Mesenchymal stem cell (in vitro differentiated cells and primary cell): ENCODE results near the gene AUTS2.

Experiments used
- DNase-seq: peaks from one replicate; pipeline ENCODE4 v3.0.0-alpha.2; 2013
- H2AFZ ChIP-seq: one replicate; pipeline ENCODE4 v1.6.1; 2013; ENCODE audit warnings: low read depth, mild to moderate bottlenecking, control low read depth, inconsistent platforms, low read length, moderate library complexity
- H2AK5ac ChIP-seq: 2 replicates; pipeline ENCODE4 v1.6.1; 2013; ENCODE audit warnings: low read length, moderate library complexity, mild to moderate bottlenecking, inconsistent platforms; ENCODE audit not compliant: severe bottlenecking
- H2BK120ac ChIP-seq: one replicate; pipeline ENCODE4 v1.6.1; 2013; ENCODE audit warnings: low read depth, mild to moderate bottlenecking, inconsistent platforms, low read length, moderate library complexity
- H2BK12ac ChIP-seq, 2 experiments: one replicate each; pipeline ENCODE4 v1.6.1; 2013; ENCODE audit warnings: inconsistent platforms in 2 of 2, low read length in 2 of 2, mild to moderate bottlenecking in 2 of 2, moderate library complexity in 2 of 2, control low read depth in 1 of 2
- H2BK15ac ChIP-seq: one replicate; pipeline ENCODE4 v1.6.1; 2013; ENCODE audit warnings: mild to moderate bottlenecking, low read depth, inconsistent platforms; ENCODE audit not compliant: poor library complexity, severe bottlenecking
- H2BK5ac ChIP-seq: 2 replicates; pipeline ENCODE4 v1.6.1; 2013; ENCODE audit warnings: low read depth, mild to moderate bottlenecking, low read length, control low read depth, inconsistent platforms; ENCODE audit not compliant: poor library complexity, severe bottlenecking
- H3K14ac ChIP-seq, 2 experiments: one replicate each; pipeline ENCODE4 v1.6.1; 2013; ENCODE audit warnings: inconsistent platforms in 2 of 2, low read length in 2 of 2, control low read depth in 1 of 2, mild to moderate bottlenecking in 1 of 2, moderate library complexity in 1 of 2
- H3K18ac ChIP-seq, 2 experiments: one replicate each; pipeline ENCODE4 v1.6.1; 2013; ENCODE audit warnings: inconsistent platforms in 2 of 2, low read length in 2 of 2, control low read depth in 1 of 2, low read depth in 1 of 2, mild to moderate bottlenecking in 1 of 2
- H3K23ac ChIP-seq, 2 experiments: one replicate each; pipeline ENCODE4 v1.6.1; 2013; ENCODE audit warnings: inconsistent platforms in 2 of 2, low read length in 2 of 2, mild to moderate bottlenecking in 2 of 2, moderate library complexity in 2 of 2, control low read depth in 1 of 2
- H3K27ac ChIP-seq: 2 replicates; pipeline ENCODE4 v1.5.1; 2013; ENCODE audit warnings: mild to moderate bottlenecking, moderate library complexity, low read length, control low read depth, inconsistent platforms; ENCODE audit not compliant: poor library complexity, severe bottlenecking
- H3K27me3 ChIP-seq, 2 experiments: 2 replicates each; pipeline versions ENCODE4 v1.6.1 to v1.7.0; 2013; ENCODE audit warnings: low read length in 2 of 2, mild to moderate bottlenecking in 2 of 2, moderate library complexity in 2 of 2, control low read depth in 1 of 2, inconsistent platforms in 1 of 2; ENCODE audit not compliant: control insufficient read depth in 1 of 2, insufficient read depth in 1 of 2
- H3K36me3 ChIP-seq, 2 experiments: 2 replicates each; pipeline versions ENCODE4 v1.6.1 to v1.7.0; 2013; ENCODE audit warnings: low read length in 2 of 2, control low read depth in 1 of 2, inconsistent platforms in 1 of 2, low read depth in 1 of 2, mild to moderate bottlenecking in 1 of 2; ENCODE audit not compliant: insufficient read depth in 2 of 2, control insufficient read depth in 1 of 2
- H3K4ac ChIP-seq, 2 experiments: one replicate each; pipeline ENCODE4 v1.6.1; 2013; ENCODE audit warnings: inconsistent platforms in 2 of 2, low read length in 2 of 2, mild to moderate bottlenecking in 2 of 2, moderate library complexity in 2 of 2, control low read depth in 1 of 2, low read depth in 1 of 2
- H3K4me1 ChIP-seq: 2 replicates; pipeline ENCODE4 v1.6.1; 2013; ENCODE audit warnings: low read depth, low read length, control low read depth; ENCODE audit not compliant: control insufficient read depth, insufficient read depth
- H3K4me2 ChIP-seq: 2 replicates; pipeline ENCODE4 v1.6.1; 2013; ENCODE audit warnings: low read length, mild to moderate bottlenecking, inconsistent platforms; ENCODE audit not compliant: poor library complexity, severe bottlenecking
- H3K4me3 ChIP-seq, 2 experiments: 2 replicates each; pipeline versions ENCODE4 v1.5.1 to v1.7.0; 2013; ENCODE audit warnings: low read length in 2 of 2, mild to moderate bottlenecking in 2 of 2, control low read depth in 1 of 2, low read depth in 1 of 2; ENCODE audit not compliant: insufficient read depth in 1 of 2
- H3K79me1 ChIP-seq: replicated peaks from 2 replicates; pipeline ENCODE4 v1.6.1; 2013; ENCODE audit warnings: mild to moderate bottlenecking, control low read depth, low read length, inconsistent platforms; ENCODE audit not compliant: poor library complexity, severe bottlenecking
- H3K9ac ChIP-seq: 2 replicates; pipeline ENCODE4 v1.7.0; 2013; ENCODE audit warnings: mild to moderate bottlenecking, low read length, moderate library complexity
- H3K9me3 ChIP-seq: 2 replicates; pipeline ENCODE4 v1.7.0; 2013; ENCODE audit warnings: mild to moderate bottlenecking, low read length; ENCODE audit not compliant: control insufficient read depth
- H4K8ac ChIP-seq: one replicate; pipeline ENCODE4 v1.6.1; 2013; ENCODE audit warnings: inconsistent platforms, mild to moderate bottlenecking, low read length, moderate library complexity
- H4K91ac ChIP-seq: one replicate; pipeline ENCODE4 v1.6.1; 2013; ENCODE audit warnings: mild to moderate bottlenecking, low read length, inconsistent platforms
- WGBS: methylation state at CpG from one replicate; pipeline ENCODE4 v1.1.7; 2013; ENCODE audit warnings: mixed read lengths; 5-methylcytosine and 5-hydroxymethylcytosine counted together

AUTS2 gene

DNA sequence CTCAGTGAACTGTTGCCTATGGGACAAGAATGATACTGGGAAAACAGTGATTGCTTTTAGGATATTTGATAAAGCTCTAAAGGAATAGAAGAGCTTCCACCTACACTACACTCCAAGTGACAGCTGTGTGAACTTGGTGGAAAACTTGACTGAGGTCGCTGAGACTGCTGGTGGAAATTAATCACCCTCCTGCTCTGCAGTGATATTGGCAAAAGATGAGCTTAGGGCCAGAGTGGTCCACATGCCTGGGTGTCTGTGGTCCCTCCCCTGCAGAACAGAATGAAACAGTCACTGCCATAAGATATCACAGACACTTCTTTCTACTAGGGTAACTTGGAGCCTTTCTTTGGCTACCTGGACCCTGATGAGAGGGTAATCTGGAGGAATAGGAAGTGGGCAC is 1151.6 kb downstream of the AUTS2 start:
- Histone ChIP-seq H2AFZ (no peak overlapping the region), H4K8ac (no peak overlapping the region), H2AK5ac (no peak overlapping the region), H3K79me1 (peaks cover 22% of the 10 kb centered on the region), H3K14ac (no peak overlapping the region), H3K18ac (no peak overlapping the region), H3K27ac (no peak overlapping the region), H3K4me3 (no peak overlapping the region), H2BK5ac (no peak overlapping the region), H3K4ac (no peak overlapping the region), H3K9ac (no peak overlapping the region), H3K4me1 (peaks cover 4% of the 10 kb centered on the region), H3K27me3 (no peaks in the 10 kb centered on the region), H3K36me3 (peaks cover 0 to 3% of the 10 kb centered on the region in 2 experiments), H2BK12ac (no peak overlapping the region), H3K4me2 (no peak overlapping the region), H3K23ac (no peak overlapping the region), H4K91ac (no peak overlapping the region), H2BK15ac (no peak overlapping the region), H3K9me3 (no peaks in the 10 kb centered on the region), H2BK120ac (no peak overlapping the region)
- 100% methylated on average over 1 of the region's 1 CpG for WGBS
- no peak for DNase-seq

DNA sequence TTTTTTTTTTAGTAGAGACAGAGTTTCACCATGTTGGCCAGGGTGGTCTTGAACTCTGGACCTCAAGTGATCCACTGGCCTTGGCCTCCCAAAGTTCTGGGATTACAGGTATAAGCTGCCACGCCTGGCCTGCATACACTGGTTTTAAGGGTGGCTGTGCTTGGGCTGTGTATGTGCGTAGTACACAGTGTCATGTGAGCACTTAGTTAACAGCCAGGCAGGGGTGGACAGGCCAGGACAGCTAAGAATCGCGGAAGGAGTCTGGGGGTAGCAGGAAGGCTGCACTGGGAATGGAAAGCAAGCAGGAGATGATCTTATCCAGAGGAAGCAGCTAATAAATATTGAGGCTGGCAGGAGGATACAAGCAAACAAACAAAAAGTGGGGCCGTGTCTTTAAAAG is 1153.6 kb downstream of the AUTS2 start:
- DNase-seq = no peak
- no peak overlapping the region for H3K9ac ChIP-seq
- 16% methylated on average over 5 of the region's 5 CpGs for WGBS

DNA sequence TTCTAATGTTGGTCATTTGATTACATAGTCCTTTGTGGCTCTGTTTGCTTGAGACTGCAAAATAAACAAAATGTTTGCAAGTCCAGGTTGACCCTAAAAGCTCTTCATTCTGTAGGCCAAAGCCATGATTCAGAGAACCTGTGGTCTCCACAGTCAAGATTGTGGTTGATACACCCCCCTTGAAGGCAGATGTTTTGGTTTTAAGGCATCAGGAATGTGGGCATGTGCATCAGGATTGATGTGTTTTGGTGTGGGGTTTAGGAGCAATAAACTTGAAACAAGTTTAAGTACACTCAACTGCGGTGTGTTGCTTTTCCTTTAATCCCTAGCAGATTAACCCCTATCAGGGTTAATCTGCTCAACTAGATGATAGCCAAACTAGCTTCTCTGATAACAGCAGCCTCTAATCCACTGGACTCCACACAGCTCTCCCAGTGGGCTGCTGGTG is 1154.5 kb downstream of the AUTS2 start:
- Histone ChIP-seq H3K23ac (no peak overlapping the region), H3K4me1 (peaks cover 4% of the 10 kb centered on the region), H2AK5ac (no peak overlapping the region), H2BK120ac (no peak overlapping the region), H3K18ac (no peak overlapping the region), H4K8ac (no peak overlapping the region), H2BK12ac (no peak overlapping the region), H3K36me3 (peaks cover 0 to 3% of the 10 kb centered on the region in 2 experiments), H3K4me2 (no peak overlapping the region), H3K14ac (no peak overlapping the region), H3K27me3 (no peaks in the 10 kb centered on the region), H3K9ac (no peak overlapping the region), H3K9me3 (no peaks in the 10 kb centered on the region), H2BK15ac (no peak overlapping the region), H2AFZ (no peak overlapping the region), H3K4ac (no peak overlapping the region), H3K79me1 (peaks cover 31% of the 10 kb centered on the region), H4K91ac (no peak overlapping the region), H3K4me3 (no peak overlapping the region), H3K27ac (no peak overlapping the region), H2BK5ac (no peak overlapping the region)
- 0% methylated on average over 1 of the region's 1 CpG for WGBS
- DNase-seq = peak; percentile 35

More for the DNA sequence above, 1153.6 kb downstream of the AUTS2 start:
- Histone ChIP-seq H3K9me3 (no peaks in the 10 kb centered on the region), H2AK5ac (no peak overlapping the region), H4K91ac (no peak overlapping the region), H3K18ac (no peak overlapping the region), H3K27ac (no peak overlapping the region), H3K27me3 (no peaks in the 10 kb centered on the region), H3K4me1 (peaks cover 4% of the 10 kb centered on the region), H3K23ac (no peak overlapping the region), H3K14ac (no peak overlapping the region), H2BK15ac (no peak overlapping the region), H2AFZ (no peak overlapping the region), H3K4me2 (no peak overlapping the region), H3K4me3 (no peak overlapping the region), H3K36me3 (peaks cover 0 to 3% of the 10 kb centered on the region in 2 experiments), H2BK5ac (no peak overlapping the region), H3K4ac (no peak overlapping the region), H2BK12ac (no peak overlapping the region), H3K79me1 (peaks cover 30% of the 10 kb centered on the region), H4K8ac (no peak overlapping the region), H2BK120ac (no peak overlapping the region)

DNA sequence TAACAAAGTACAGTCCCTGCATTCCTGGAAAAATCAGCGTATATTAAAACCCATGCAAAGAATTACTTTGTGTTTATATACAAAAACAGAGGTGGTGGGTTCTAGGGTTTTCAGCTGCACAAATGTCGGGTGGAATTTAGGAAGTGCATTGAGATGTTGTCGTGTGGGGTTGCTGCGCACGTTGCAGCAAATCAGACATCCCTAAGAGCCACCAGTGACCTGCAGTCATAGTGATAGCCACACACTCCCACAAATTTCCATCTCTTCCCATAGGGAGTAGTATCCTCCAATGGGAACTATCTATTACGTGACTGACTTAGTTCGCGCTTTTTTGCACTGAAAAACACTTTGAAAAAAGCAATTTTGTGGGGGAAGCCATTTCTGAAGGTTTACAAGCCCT is 1158.5 kb downstream of the AUTS2 start:
- H3K4me2 ChIP-seq = no peak overlapping the region
- no peak overlapping the region for H3K23ac ChIP-seq
- H3K9me3 ChIP-seq = no peaks in the 10 kb centered on the region
- H2BK15ac ChIP-seq = no peak overlapping the region
- H4K8ac ChIP-seq = no peak overlapping the region
- no peak overlapping the region for H2AK5ac ChIP-seq
- peaks cover 27% of the 10 kb centered on the region for H3K79me1 ChIP-seq
- DNase-seq = no peak
- no peak overlapping the region for H3K18ac ChIP-seq
- no peak overlapping the region for H2AFZ ChIP-seq
- H2BK120ac ChIP-seq = no peak overlapping the region
- no peak overlapping the region for H4K91ac ChIP-seq
- no peak overlapping the region for H3K27ac ChIP-seq
- no peaks in the 10 kb centered on the region for H3K36me3 ChIP-seq
- H3K27me3 ChIP-seq = no peaks in the 10 kb centered on the region
- no peak overlapping the region for H3K9ac ChIP-seq
- 97% methylated on average over 4 of the region's 8 CpGs for WGBS
- H3K4me1 ChIP-seq = no peaks in the 10 kb centered on the region
- H3K14ac ChIP-seq = no peak overlapping the region
- no peak overlapping the region for H2BK12ac ChIP-seq
- H3K4me3 ChIP-seq = no peak overlapping the region
- H3K4ac ChIP-seq = no peak overlapping the region
- no peak overlapping the region for H2BK5ac ChIP-seq
